ENCODE results near the gene MTUS2.

GRCh38 chr13:29106651-29107050 lies 286.5 kb downstream of the MTUS2 start:
- TF ChIP-seq CTCF (IDR thresholded peaks at IDR 0.05 in 4 of 5, conservative IDR thresholded peaks at IDR 0.05 in 1 of 5) (no peak), POLR2A (IDR thresholded peaks at IDR 0.05) (no peak)

Measured in gastrocnemius medialis (tissue), 4 donors.